Hematopoietic multipotent progenitor cell (in vitro differentiated cells): ENCODE measurements around the gene CLDN2. TPM values are rescaled to one million over a fixed set of nuclear protein-coding genes. Genes with fewer than 3 reads are reported as not detected.
A peak's percentile ranks its signal among the peaks of the same experiment; 100 is the strongest.
"Not testable (repeated sequence)": the region's sequence is repeated elsewhere in the genome, so short reads cannot be mapped to it uniquely, and the experiment has no call there.

Experiments used
- DNase-seq, 3 donors: peaks; one replicate each; pipeline ENCODE4 v3.0.0-alpha.2; 2011 to 2015; ENCODE audit warnings: low read depth in 2 of 3, low spot score in 2 of 3
- total RNA-seq: library from RNA; depleted of rRNA; stranded (reverse); fragments of >200 nt; gene quantifications from one replicate; pipeline ENCODE4 v1.2.3, GENCODE V29; 2012

Gene CLDN2
- total RNA-seq: not detected

DNA sequence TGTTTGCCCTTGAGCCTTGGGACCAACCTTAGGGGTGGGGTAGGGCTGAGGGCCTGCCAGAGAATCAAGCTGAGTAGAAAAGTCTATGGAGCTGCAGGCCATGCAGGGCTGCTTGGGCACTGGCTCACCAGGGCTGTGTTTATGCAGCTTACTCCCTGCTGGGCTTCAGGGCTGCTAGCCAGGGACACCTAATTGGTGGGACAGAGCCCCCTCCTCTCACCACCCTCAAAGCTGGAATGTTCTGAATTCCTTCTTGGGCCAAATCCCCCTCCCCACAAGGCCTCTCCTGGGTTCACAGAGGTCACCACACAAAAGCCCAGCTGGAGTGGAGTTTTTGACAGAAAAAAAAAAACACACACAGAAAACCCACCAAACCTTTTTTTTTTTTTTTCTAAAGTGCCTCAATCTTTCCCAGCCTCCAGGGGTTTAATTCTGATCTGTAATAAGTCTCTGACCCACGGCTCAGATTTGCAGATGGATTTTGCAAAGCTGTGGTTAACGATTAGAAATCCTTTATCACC is at the start of gene CLDN2:
CLDN2 (plus strand) TSS at position 471 of the 521 bp plus-strand sequence. CDS start 7,827 bp downstream, outside the sequence.
- no peak for DNase-seq

DNA sequence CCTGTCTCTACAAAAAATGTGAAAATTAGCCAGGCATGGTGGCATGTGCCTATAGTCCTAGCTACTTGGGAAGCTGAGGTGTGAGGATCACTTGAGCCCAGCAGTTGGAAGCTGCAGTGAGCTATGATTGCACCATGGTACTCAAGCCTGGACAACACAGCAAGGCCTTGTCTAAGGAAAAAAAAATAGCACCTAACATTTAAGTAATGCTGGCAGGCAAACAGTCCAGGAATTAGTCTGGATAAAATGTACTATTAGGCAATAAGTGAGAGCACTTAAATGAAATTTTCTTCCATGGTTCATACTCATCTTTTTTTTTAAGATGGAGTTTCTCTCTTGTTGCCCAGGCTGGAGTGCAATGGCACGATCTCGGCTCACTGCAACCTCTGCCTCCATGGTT is 47.4 kb upstream of the CLDN2 start:
- DNase-seq: not testable (repeated sequence)

DNA sequence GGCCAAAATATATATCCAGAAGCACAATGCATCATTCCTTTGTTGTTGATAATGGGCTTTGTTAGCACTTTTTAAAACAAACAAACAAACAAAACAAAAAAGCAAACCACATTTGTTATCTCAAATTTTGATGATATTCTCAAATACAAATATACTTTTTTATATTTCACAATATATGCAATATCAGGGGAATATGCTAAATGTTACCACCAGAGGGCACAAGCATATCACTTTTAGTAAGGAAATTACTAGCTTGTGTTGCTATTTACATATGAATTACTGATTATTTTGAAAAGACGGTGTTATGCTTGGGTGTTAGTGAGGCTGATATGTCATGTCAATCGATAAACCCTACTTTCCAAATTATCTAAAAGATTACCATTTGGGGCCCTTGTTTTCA is 46.1 kb upstream of the CLDN2 start:
- peak in 1 of 3 donors; percentile 18 for DNase-seq

GRCh38 chrX:106875151-106875550 is 45.1 kb upstream of the CLDN2 start:
- no peak for DNase-seq

GRCh38 chrX:106889468-106889867 is 30.7 kb upstream of the CLDN2 start:
- DNase-seq: no peak

GRCh38 chrX:106891762-106892460 is 28.3 kb upstream of the CLDN2 start:
- DNase-seq: no peak

DNA sequence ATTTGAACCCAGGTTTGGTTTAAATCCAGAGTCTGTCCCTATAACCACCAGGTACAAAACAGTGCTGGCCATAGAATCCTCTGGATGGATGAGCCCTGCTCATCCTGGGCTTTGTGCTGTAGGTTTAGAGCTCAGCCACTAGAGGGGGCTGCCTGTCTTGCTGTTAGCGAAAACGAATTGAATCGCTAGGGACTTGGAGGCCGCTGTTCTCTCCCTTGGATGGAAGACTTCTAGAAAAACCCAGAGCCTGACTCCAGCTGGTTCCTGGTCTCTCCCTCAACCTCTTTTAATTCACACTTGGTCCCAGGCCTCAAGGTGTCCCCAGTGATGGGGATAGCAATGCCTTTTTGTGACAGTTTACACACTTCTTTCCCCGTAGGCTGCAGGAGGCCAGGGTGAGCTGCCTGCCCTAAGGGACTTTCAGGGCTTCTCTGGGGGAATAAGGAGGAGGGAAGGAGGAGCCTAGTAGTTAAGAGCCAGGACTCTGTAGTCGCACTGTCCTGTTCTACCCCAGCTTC is 25.8 kb upstream of the CLDN2 start:
- peak in 2 of 3 donors; percentile 31 to 54 for DNase-seq

DNA sequence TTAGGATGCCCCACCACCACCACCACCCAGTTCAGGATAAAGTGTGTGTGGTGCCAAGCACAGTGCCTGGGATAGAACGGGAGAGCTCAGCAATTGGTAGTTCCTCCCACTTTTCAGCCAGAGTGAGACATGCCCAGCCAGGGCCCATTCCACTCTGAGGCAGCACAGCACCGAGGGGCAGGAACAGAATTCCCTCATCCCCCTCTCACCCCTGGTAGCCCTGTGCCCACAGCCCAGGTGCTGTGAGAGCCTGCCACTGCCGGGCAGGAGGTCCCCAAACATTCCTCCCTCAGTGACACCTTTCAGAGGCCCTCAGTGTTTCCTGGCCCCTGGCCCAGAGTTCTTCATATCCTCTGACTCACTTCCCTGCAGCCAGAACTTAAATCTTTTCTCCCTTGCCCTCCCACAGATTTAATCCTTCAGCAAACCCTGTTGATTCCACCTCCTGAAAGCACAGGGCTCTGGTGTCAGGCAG is 25.2 kb upstream of the CLDN2 start:
- DNase-seq: no peak

GRCh38 chrX:106897259-106897658 is 22.9 kb upstream of the CLDN2 start:
- no peak for DNase-seq

DNA sequence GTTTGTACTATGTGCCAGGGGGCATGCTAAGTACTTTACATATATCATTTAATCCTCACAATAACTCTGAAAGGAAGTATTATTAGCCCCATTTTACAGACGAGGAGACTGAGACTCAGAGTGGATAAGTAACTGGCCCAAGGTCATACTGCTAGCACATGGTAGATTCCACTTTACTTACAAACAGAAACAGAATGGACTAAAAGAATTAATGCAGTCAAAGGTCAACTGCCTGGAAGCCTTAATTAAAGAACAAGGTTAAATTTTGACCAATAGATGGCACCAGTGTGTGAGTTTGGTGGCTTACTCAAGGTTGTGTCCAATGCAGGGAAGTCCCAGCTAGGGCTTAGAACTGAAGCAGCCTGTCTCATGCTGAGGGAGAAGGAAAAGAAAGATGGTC is 21.7 kb upstream of the CLDN2 start:
- DNase-seq: peak in 2 of 3 donors; percentile 36 to 70

DNA sequence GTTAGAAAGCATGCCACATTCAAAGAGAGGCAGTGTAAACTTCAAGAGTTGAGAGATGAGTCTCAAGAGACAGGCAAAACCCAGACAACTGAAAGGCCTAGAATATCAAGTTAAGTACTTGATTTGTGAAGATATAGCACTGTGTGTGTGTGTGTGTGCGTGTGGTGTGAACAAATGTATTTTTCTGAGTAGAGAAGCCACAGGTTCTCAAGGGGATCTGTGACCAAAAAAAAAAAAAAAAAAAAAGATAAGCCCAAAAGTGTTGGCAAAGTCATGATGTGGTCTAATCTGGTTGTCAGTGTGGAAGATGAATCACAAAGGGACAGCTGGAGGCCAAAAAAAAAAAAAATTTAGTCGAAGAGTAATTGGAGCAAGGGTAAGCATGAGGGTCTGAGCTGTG is 20.9 kb upstream of the CLDN2 start:
- DNase-seq: no peak

- DNase-seq: no peak
These were observed 20.4 kb upstream of the CLDN2 start for GRCh38 chrX:106899841-106900240.

- no peak for DNase-seq
These were observed 18.9 kb upstream of the CLDN2 start for GRCh38 chrX:106901341-106901740.

GRCh38 chrX:106901781-106902219 is 18.4 kb upstream of the CLDN2 start:
- no peak for DNase-seq

DNA sequence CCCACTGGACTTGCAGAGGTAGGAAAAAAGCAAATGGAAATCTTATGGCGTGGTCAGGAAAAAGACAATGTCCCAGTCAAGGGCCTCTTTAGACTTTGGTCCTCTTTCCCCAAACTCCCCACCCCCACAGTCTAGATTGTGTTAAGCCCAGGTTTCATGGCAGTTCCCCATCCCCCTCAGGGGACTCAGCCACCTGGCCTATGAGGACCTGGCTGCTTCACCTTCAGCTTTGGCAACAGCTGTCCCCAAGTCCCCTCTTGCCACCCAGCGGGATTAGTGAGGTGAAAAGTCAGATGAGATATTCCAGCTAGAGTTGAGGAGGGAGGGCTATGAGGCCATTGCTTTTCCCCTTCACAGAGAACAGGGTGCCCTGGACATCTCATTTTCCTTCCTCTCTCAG is 17.5 kb upstream of the CLDN2 start:
- DNase-seq: no peak

- DNase-seq: no peak
These were observed 16.8 kb upstream of the CLDN2 start, which contains the start of gene RIPPLY1 for GRCh38 chrX:106903291-106903824. TSS of gene RIPPLY1 (minus strand) at chrX:106903341. CDS start at chrX:106903287, 54 bp downstream.

DNA sequence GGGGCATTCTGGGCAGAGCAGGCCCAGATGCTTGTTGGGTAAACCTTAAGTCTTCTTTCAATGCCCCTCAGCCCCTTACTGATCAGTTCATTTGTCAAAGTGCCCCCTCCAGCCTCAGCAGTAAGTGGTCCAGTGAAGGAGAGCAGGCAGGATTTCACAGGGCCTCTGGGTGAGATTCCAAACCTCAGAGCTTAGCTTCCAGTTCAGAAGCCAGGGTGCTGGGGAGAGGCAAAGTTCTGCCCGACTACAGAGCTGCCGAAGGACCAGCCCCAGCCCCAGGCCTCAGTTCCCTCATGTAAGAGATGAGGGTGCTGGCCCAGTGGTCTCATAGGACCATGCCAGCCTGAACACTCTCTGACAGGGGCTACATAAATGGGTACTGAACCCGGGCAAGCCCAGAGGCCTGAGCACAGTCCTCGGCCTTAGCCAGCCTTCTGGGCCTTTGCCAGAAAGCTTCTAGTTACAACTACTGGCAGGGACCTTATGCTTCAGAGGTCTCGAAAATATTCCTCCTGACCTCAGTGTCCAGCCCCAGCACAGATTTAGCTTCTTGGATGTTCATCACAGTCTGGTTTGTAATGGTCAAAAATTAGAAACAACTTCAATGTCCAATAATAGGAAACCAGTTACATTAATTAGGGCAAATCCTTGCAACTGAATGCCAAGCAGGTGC is 16.2 kb upstream of the CLDN2 start:
- no peak for DNase-seq

- DNase-seq: no peak
These were observed 15.0 kb upstream of the CLDN2 start for GRCh38 chrX:106905064-106905708.

DNA sequence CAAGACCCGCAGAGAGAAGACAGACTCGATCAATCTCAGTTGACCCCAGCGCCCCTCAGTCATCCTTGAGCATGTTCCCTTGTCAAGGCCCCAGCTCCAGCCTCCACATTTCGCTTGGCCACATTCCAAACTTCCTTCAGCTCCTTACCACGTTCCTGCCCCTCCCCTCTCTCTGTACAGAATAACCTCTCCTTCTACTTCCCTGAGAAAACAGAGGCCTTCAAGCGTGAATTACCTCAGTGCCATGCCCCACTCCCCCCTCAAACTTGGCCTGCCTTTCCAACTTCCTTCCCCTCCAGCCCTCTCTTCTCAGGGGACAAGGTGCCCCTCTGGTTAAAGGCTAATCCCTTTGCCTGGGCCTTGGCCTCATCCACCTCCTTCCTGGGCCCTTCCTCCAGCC is 13.8 kb upstream of the CLDN2 start:
- no peak for DNase-seq

DNA sequence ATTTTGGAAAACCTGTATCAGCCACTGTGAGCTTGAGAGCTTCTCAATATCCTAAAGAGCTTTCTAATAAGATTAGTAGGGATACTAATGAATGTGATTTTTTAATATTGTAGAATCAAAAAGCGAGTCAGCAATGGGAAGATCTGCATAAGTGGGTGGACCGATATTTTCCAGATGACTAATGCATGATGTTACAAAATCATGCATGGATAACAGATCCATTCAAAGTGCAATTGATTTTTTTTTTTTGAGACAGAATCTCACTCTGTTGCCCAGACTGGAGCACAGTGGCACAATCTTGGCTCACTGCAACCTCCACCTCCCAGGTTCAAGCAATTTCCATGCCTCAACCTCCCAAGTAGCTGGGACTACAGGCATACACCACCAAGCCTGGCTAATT is 7.3 kb upstream of the CLDN2 start:
- DNase-seq: no peak
